NOMO-1 treated with dmso at 0.1 percent for 144 hours (cell line): Measurements from ENCODE around the gene SDK1.
A peak's percentile ranks its signal among the peaks of the same experiment; 100 is the strongest.

ENCODE experiments used
- DNase-seq: peaks from one replicate; lab custom pipeline; 2025; ENCODE audit not compliant: unreplicated experiment; lab: John Stamatoyannopoulos, UW

SDK1 gene

DNA sequence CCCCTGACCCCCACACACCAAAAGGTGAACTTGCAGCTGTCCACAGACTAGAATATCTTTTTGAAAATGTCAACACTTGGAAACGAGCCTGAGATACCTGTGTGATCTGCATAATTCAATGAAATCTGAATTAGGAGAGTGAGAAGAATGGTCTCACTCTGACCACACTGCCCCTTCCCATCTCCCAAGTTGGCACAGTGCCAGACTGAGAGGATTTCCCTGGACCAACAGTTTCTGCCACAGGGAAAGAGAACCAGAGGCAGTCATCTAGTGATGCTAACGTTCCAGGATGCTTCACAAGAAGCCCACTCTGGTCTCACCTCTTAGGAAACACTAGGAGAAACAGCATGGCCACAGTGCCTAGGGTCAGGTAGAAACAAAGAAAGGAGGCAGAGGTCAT, 479.0 kb downstream of the SDK1 start:
- DNase-seq, result no peak

DNA sequence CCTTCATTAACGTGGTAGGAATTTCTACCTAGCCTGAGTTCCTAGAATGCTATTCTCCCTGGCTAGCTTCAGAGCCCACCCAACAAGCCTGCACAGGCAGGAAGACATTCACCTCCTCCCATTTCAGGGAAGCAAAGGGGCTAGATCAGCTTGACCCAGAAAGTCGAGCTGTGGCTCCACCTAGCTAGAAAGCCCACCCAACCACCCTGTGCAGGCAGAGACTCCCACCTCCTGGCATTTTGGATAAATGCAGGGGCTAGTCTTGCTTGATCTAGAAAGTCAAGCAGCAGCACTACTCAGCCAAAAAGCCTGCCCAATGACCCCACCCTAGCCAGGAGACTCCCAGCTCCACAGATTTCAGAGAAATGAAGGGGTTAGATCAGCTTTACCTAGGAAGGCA, 479.5 kb downstream of the SDK1 start:
- DNase-seq, result no peak

DNA sequence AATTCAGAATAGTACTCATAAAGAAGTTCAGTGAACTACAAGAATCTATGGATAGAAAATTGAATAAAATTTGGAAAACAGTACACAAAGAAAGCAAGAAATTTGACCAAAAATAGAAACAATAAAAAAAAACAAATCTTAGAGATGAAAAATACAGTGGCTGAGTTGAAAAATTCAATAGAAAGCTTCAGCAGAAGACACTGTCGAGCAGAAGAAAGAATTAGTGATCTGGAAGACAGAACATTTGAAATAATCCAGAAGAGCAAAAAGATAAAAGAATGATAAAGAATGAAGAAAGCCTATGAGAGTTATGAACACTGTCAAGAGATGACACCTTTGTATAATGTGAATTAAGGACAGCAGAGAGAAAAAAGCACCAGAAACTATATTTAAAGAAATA, 480.6 kb downstream of the SDK1 start:
- no peak for DNase-seq

DNA sequence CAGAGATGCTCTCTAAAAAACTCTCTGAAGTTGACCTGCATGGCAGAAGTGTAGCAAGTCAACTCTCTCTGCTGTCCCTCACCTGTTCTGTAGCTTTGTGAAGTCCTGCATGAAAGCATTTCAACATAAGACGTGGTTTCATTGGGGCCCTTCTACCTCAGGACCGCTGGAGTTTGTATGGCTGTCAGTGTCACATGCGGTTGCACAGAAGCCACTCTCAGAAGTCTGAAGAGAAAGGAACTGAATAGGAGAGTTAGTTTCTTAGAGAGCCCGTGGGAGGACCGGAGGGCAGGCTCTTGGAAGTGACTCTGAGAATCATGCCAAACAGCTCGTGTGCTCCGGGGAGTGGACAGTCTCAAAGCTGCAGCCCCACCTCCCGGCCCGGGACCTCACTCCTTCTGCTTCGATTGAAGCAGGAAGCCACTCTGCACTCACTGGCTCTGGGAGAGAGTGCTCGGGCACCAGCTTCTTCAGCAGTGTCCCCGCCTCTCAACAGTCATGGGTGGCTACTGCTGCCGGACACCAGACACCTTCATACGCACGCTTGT, 486.7 kb downstream of the SDK1 start:
- DNase-seq, result peak; percentile 3

DNA sequence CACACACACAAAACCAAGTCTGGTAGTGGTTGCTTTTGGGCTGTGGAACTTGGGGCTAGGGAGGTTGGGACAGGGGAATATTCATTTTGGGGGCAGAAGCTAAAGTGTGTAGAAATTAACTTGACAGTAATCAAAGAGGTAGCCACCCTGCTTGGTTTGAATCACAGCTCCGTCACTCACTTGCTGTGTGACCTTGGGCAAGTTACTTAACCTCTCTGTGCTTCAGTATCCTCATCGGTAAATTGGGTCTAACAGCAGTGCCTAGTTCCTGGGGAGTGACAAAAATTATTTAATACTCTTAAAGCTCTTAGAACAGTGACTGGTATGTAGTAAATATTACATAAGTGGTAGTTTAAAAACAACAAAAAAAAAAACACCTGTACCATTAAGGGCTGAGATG, 489.8 kb downstream of the SDK1 start:
- no peak for DNase-seq

DNA sequence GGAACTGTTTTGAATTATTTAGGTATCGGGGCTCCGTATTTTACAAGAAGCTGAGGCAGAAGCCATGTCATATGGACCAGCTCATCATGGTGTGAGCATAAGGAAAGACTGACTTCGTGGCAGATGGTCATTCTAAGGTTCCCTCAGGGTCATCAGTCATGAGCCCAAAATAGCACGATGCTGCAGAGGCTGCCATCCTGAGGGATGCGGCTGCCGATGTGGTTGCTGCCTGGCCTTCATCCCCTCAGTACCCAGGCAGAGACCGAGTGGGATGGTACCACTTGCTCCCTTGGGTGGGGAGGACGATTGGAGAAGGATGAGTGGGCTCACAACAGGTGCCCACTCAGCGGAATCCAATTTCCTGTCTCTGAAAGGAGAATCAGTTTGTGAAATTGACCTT, 490.3 kb downstream of the SDK1 start:
- DNase-seq, result no peak

DNA sequence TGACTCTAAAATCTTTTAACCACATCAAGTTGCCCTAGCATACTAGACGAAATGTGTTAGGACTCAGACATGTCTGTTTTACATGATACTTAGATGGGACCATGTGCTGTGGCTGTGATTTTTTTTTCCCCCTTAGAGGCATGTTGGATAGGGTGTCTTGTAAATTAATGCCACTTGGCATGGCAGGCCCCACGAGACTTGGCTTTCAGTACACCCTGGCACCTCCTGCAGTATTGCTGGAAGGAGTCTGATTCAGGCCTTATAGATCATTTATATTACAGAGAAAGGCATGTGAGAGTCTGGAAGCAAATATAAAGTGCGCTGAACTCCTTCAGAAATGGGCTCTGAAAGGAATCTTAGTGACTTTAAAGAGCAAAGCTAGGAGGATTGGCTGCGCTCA, 494.1 kb downstream of the SDK1 start:
- no peak for DNase-seq

DNA sequence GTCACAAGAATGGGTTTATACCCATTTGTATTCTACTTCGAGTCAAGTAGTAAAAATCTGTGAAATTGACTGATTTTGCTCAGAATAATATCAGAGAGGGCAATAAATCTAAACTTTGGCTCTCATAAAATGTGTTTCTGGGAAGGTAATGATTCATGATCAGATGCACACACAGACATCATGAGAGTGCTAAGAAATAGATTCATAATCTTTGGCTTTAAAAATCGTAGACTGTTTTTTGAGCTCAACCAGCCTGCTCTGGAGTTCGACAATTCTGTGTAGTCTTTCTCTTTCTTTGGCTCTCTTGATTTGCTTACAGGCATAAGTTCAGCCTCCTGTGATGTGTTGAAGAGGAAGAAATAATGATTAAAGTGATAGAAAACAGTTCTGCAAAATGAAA, 494.7 kb downstream of the SDK1 start:
- DNase-seq, result no peak

DNA sequence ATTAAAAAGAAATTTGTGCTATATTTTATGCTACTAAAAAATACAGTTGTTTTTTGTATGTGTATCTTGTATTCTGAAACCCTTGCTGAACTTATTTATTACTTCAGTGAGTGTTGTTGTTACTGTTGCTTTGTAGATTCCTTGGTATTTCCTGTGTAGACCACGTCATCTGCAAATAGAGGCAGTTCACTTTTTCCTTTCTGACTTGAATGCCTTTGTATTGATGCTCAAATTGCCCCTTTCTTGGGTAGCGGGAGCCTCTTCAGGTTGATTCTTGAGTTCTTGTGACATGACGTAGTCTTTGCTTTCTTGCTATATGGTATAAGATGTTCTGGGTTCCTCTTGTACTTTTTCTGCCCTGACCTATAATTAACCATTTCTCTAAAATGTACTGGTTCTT, 504.1 kb downstream of the SDK1 start:
- DNase-seq, result no peak

DNA sequence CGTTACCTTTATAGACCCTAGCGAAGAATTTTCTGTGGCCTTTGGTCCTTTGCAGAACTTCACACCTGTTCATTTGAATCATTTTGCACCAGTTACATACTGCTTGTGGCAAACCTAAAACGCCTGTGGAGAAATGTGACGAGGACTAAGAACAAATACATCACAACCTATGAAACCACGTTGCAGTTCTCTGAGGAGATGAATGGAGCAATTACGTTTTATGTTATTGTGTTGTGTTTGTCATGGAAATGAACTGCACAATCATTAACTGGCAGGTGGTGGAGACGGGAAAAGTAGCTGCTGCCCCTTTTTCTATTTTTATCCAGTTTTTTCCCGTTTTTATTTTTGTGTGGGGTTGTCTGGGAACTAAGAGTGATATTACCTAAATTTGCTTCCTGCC, 505.5 kb downstream of the SDK1 start:
- no peak for DNase-seq

DNA sequence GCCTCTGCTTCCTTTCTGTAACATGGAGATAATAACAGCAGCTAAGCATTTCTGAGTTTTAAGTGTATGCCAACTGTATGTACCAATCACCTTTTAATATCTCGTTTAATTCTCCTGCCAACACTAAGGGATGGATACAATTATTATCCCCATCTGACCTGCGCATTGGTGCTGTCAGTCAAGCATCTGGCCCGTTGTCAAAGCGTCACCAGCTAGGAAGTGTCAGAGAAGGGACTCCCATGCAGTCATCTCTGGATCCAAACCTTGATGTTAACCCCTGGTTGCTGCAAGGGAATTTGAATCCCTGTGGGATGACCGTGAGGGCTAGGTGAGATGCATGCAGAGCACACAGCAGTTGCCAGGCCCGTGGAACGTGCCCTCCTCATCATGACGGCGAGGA, 506.8 kb downstream of the SDK1 start:
- no peak for DNase-seq

DNA sequence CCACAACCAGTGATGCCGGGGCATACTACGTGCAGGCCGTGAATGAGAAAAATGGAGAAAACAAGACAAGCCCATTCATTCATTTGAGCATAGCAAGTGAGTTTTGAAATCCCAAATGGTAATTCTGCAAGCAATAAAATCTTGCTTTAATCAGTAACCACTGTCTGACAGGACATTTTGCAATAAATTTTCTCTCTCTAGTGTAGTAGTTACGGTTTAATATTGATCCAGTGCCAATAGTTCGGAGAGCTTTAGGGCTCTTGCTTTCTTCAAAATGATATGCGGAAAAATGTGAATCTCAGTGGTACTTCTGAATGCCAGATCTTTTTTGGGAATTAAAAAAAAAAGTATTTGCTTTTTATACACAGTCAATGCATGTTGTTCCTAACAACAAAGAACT, 520.4 kb downstream of the SDK1 start:
- no peak for DNase-seq

DNA sequence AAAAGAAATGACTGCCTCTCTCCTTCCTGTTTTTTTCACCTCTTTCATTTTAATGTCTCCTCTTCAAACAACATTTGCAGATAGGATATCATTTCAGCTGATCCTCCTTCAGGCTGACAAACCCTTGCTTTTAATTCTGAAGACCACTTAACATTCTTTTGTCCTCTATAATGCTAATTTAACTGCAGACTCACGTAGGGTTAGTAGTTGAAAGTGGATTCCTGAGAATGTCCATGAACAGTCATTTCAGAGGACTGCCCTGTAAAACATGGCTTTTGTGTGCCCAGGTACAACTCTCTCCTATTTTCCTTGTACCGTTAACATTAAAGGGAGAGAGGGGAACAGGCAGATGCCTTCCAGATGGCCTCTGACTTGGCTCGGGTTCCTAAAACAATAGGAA, 524.4 kb downstream of the SDK1 start:
- DNase-seq, result no peak

DNA sequence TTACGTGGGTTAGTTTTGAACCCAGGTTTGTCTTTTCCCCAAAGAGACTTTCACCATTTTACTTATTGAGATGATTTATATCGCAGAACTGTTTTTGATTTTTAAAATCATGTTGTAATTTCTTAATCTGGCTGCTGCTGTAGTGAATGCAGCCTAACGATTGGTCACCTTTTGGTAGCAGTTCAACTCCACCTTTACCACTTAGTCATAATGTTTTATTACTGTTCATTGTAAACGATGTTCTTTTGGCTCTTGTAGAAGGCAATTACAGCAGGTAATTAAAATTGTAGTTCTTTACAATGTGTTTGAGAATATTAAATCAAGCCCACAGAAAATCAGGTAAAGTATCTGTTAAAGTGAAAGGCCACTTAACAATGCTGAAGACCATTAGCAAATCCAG, 531.1 kb downstream of the SDK1 start:
- DNase-seq, result no peak

DNA sequence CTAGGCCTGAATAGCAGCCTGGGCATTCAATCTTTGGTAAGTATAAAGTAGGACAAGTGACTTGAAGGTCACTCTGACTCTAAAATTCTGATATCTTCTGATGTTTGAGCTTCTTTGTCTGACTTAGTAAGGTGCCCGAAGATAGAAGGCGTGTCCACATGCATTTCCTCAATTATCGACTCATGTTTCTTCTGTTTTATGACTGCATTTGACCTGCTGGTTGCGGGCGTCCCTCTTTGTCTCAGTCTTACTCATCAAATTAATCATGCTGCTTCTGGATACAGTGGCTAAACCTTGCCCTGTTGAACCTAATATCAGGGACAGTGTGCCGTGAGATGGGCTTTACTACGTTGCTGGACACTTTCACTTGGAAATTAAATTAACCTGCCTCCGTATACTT, 534.1 kb downstream of the SDK1 start:
- DNase-seq, result peak; percentile 32

DNA sequence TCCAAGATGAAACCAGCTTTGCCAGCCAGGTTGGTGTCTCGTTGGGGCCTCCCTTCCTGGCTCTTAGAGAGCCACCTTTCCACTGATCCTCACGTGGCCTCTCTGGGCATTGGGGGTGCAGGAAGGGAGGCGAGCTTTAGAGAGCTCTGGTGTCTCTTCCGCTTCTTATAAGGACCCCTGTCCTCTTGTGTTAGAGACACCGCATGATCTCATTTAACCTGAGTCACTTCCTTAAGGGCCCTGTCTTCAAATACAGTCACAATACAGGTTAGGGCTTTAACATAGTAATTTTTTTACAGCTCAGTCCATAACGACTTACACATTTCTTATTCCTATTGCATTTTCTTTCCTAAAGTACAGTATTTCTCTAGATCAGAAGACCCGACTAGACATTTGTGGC, 535.8 kb downstream of the SDK1 start:
- no peak for DNase-seq

DNA sequence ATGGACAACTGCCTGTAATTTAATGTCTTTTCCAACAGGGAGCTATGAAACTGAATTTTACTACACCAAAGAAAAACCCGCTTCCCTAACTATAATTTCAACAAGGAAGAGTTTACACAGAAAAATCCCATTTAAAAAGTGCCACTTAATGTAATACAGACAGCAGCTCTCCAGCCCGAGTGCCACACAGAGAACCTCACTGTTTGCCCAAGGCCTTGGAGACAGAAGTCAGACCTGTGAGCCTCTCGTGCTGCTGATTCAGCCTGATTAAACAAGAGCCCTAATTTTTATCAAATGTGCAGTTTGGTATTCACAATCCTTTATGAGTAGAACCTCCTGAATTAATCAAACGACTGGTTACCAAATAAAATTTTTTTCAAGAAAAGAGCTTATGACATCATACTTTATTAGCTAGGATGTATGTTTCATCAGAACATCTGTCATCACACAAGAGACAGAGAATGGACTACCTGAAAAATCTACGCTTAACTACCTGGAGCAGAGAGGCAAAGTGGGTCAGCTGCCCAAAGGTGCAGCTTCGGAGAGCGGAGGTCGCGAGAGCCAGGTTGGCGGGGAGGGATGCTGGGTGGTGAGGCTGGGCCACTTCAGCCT, 543.6 kb downstream of the SDK1 start:
- DNase-seq, result no peak

DNA sequence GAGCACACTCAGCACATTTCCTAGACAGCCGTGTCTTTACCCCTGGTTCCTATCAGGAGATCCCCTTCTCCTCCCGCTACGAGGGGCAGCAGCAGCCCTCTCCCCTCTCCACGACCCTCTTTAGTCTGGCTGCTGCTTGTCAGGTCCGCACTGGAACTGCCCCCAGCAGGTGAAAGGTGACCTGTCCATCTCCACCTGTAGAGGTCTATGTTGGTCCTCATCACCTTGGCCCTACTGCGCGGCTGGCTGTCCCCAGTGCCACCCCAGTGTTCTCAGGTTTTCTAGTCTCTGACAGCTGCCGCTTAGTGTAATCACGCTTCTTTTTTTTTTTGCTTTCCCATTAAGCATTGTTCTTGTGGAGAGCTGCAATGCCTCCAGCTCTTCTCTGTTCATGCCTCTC, 545.7 kb downstream of the SDK1 start:
- no peak for DNase-seq

DNA sequence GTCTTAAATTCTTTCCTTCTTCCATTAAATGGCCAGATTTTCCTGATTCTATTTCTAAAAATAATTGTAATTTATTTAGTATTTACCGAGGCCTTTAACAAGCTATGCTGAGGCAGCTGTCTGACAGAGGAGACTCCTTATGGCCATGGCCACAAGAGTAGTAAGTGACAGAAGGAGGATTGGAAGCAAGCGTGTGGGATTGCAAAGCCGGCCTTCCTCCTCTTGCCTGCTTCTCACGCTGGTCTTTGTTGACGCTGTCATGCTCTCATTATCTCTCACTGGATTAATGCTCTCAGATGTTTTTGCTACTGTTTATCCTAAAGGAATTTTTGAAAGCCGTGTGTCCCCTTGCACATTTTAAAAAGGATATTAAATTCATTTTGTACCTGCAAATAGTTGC, 546.3 kb downstream of the SDK1 start:
- DNase-seq, result no peak

DNA sequence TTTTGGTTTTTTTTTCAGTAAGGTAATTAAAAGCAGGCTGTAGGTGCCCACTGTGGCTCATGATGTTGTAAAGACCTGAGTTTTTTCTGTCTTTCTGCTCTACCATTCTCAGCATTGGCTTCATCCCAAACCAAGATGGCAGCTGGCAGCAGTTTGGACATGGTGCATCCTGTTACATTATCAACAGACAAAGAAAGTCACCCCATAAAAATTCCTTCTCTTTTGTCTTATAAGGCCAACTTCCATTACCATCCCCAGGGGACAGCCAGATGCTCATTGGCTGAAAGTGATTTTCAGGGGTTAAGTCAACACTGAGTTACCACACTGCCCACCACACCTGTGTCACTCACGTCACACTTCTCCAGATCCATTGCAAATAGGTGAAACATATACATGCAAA, 558.4 kb downstream of the SDK1 start:
- DNase-seq, result no peak

DNA sequence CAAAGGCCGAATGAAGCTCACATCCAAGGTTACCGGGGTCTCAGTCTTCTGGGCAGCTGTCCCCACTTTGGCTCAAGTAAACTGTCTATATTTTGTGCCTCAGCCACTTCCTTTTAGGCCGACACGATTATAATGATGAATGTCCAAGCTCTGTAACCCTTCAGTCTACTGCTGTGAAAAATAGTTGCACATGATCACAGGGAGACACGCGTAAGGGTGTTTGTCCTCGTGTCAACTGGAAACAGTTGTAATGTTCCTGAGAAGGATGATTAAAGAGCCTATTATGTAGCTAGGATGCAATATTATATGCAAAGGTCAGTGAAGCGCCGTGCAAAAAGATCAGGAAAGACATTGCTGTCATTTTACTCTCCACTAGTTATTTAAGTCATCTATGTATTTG, 559.9 kb downstream of the SDK1 start:
- DNase-seq, result no peak

DNA sequence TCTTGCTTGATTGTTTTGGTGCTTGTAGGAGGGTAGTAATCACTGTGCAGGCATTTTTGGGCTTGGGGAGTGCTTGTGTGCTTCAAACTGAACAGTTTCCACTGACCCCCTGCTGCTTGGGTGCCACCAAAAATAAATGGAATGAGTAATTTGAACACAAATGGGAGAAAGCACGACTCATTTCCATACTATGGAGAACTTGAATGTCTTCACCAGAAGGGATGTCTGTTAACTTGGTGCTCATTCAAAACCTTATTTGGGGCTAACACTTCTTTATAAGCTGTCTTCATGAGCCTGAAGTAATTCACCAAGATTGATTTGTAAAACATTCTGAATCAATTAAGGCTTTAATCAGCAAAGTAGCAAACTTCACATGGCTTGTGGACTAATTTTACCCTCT, 560.3 kb downstream of the SDK1 start:
- DNase-seq, result no peak

DNA sequence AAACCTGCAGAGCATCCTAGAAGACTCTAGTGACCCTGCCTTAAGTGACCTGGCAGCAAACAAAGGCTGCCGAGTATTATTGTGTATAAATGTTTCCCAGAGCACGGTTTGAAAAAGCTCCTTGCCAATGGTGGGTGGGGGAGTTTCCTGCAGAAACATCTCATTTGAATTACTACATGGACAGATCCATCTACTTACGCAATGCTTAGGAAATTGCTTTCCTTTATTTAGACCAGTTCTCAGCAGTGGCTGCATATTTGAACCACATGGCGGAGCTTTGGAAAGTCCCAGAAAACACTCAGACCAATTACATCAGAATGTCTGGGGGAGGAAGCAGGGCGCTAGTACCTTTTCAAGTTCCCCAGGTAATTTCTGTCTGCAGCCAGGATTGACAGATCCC, 560.9 kb downstream of the SDK1 start:
- no peak for DNase-seq

DNA sequence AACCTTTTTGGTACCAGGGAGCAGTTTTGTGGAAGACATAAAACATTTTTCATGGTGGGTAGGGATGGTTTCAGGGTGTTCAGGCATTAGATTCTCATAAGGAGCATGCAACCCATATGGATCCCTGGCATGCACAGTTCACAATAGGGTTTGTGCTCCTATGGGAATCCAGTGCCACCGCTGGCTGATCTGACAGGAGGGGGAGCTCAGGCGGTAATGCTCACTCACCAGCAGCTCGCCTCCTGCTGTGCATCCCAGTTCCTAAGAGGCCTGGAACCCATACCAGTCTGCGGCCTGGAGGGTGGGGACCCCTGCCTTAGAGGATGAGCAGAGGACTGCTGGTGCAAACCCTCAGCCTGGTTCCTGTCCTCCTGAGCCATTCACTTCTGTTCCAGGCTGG, 561.7 kb downstream of the SDK1 start:
- no peak for DNase-seq
